BLaER1 treated with 17β-estradiol and CSF1 and Interleukin-3, amounts not matched to agents 10 nM and 100 nM (cell line): ENCODE measurements around the gene OR10AD1.

Experiments
- H3K27ac ChIP-seq, 11 experiments: shearing (Covaris generic); formaldehyde crosslinking; 2 replicates each; pipeline ENCODE4 v1.8.1; 2022
- H3K27me3 ChIP-seq, 11 experiments: shearing (Covaris generic); formaldehyde crosslinking; 2 replicates each; pipeline ENCODE4 v1.8.1; 2022
- H3K36me3 ChIP-seq, 11 experiments: shearing (Covaris generic); formaldehyde crosslinking; 2 replicates each; pipeline ENCODE4 v1.8.1; 2022
- H3K4me1 ChIP-seq, 10 experiments: shearing (Covaris generic); formaldehyde crosslinking; 2 replicates each; pipeline ENCODE4 v1.8.1; 2022
- H3K4me2 ChIP-seq, 11 experiments: shearing (Covaris generic); formaldehyde crosslinking; 2 replicates each; pipeline ENCODE4 v1.8.1; 2022
- H3K4me3 ChIP-seq, 10 experiments: shearing (Covaris generic); formaldehyde crosslinking; 2 replicates each; pipeline ENCODE4 v1.8.1; 2022
- H3K9ac ChIP-seq, 11 experiments: shearing (Covaris generic); formaldehyde crosslinking; 2 replicates each; pipeline ENCODE4 v1.8.1; 2022
- H3K9me3 ChIP-seq, 11 experiments: shearing (Covaris generic); formaldehyde crosslinking; replicated peaks in 1 of 11; 2 replicates each; pipeline ENCODE4 v1.8.1; 2022
- H4K20me1 ChIP-seq, 11 experiments: shearing (Covaris generic); formaldehyde crosslinking; 2 replicates each; pipeline ENCODE4 v1.8.1; 2022
- Cebpa-rat ChIP-seq, 11 experiments: shearing (Covaris generic); IDR thresholded peaks; 2 replicates each; pipeline ENCODE4 v1.8.1; 2022

Gene OR10AD1

DNA sequence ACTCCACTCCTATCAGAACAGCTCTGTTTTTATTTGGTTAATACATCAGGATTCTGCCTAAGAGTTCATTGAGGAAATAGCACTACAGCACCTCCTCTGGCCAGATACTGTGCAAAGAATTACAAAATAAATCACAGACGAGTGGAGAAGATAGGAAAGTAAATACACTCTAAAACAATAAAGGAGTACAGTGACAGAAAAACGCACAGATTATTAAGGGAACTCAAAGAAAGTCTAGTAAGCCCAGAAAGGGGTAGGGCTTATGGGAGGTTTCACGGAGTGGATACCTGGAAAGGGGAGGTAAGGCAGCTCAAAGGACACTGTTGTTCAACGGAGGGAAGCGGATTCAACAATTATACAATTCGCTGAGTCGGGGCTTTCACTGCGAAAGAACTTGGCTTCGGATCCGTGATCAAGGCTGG is 5.5 kb downstream of the OR10AD1 start:
- Histone ChIP-seq H3K27ac (peak overlapping the region; percentile 90 to 98 (median 94)), H3K4me1 (peaks cover 26 to 84% (median 32%) of the 10 kb centered on the region in 10 experiments), H3K4me2 (peak overlapping the region; percentile 83 to 97 (median 90)), H3K27me3 (no peaks in the 10 kb centered on the region), H3K9ac (peak overlapping the region; percentile 85 to 98 (median 91)), H3K4me3 (peak overlapping the region; percentile 66 to 80 (median 68)), H3K9me3 (peaks cover 0 to 13% (median 5%) of the 10 kb centered on the region in 11 experiments; a peak in 11 of 22 replicates), H3K36me3 (peaks cover 0 to 6% (median 0%) of the 10 kb centered on the region in 11 experiments; a peak in 2 of 22 replicates), H4K20me1 (no peaks in the 10 kb centered on the region)
- no peak for TF ChIP-seq Cebpa-rat (IDR thresholded peaks at IDR 0.05)

DNA sequence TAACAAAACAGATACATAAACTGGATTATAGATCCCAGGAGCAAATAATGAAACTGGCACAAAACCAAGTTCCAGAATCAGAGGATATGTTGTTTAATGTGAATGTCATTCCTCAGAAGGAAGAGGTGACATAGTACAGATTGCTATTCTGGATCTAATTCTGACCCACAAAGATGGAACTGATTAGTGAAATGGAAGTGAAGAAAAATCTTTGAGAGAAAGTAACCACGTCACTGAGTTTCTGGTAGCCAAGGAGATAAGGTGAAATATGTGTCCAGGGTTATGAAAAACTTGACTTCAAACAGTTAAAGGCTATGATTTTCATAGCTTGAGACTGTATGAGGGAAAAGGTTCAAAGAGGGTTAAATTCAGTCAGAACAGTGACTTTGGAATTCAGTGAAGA is 8.3 kb downstream of the OR10AD1 start:
- H3K27me3 ChIP-seq = no peaks in the 10 kb centered on the region
- no peak overlapping the region for H3K9ac ChIP-seq
- peak overlapping the region in 1 of 11 experiments; percentile 85; a peak in 2 of 22 replicates for H3K4me2 ChIP-seq
- H3K27ac ChIP-seq = no peak overlapping the region
- no peak overlapping the region for H3K4me3 ChIP-seq
- H3K4me1 ChIP-seq = peaks cover 23 to 80% (median 27%) of the 10 kb centered on the region in 10 experiments
- H3K9me3 ChIP-seq = no peaks in the 10 kb centered on the region
- TF ChIP-seq Cebpa-rat (IDR thresholded peaks at IDR 0.05) = no peak
- H4K20me1 ChIP-seq = no peaks in the 10 kb centered on the region
- no peaks in the 10 kb centered on the region for H3K36me3 ChIP-seq

- H3K4me1 ChIP-seq = peaks cover 11 to 71% (median 16%) of the 10 kb centered on the region in 10 experiments
- H3K27ac ChIP-seq = 0 out of 22 replicates have a peak overlapping the region, but pooled peaks of 1 of the 11 experiments have one; percentile 9
- no peak for TF ChIP-seq Cebpa-rat (IDR thresholded peaks at IDR 0.05)
- no peaks in the 10 kb centered on the region for H3K27me3 ChIP-seq
- no peaks in the 10 kb centered on the region for H3K9me3 ChIP-seq
- no peaks in the 10 kb centered on the region for H4K20me1 ChIP-seq
- H3K4me2 ChIP-seq = peak overlapping the region in 3 of 11 experiments; percentile 31 to 85 (median 42); a peak in 5 of 22 replicates
- H3K9ac ChIP-seq = no peak overlapping the region
- no peak overlapping the region for H3K4me3 ChIP-seq
- no peaks in the 10 kb centered on the region for H3K36me3 ChIP-seq
These were observed 9.5 kb downstream of the OR10AD1 start for GRCh38 chr12:48193623-48194022.

- Histone ChIP-seq H3K27ac (no peak overlapping the region), H3K4me1 (peaks cover 9 to 70% (median 13%) of the 10 kb centered on the region in 10 experiments), H3K4me3 (no peak overlapping the region), H3K9me3 (no peaks in the 10 kb centered on the region), H3K4me2 (peak overlapping the region in 3 of 11 experiments; percentile 31 to 85 (median 42); a peak in 6 of 22 replicates), H3K27me3 (no peaks in the 10 kb centered on the region), H3K9ac (no peak overlapping the region), H3K36me3 (no peaks in the 10 kb centered on the region), H4K20me1 (no peaks in the 10 kb centered on the region)
- no peak for TF ChIP-seq Cebpa-rat (IDR thresholded peaks at IDR 0.05)
These were observed 10.2 kb downstream of the OR10AD1 start for GRCh38 chr12:48192861-48193260.

DNA sequence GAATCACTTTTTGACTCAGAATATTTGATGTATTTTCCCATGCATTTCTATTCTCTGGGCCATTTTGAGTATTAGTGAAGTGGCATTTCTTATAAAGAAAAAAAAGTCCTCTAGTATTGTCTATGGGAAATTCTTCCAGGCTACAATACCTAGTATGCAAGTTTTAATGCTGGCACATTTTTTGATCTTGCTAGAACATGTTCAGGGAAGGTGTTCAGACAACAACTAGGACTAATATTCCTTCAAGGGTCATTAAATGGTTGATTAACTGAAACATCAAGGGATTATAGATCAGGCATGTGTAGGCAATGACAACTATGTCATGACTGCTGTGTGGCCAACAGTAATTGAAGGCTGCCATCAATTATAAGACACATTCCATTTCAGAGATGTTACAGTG is 12.0 kb downstream of the OR10AD1 start:
- Histone ChIP-seq H3K4me3 (no peak overlapping the region), H3K9me3 (no peaks in the 10 kb centered on the region), H3K4me1 (peaks cover 5 to 61% (median 12%) of the 10 kb centered on the region in 10 experiments), H4K20me1 (no peaks in the 10 kb centered on the region), H3K9ac (no peak overlapping the region), H3K27me3 (peaks cover 0 to 1% (median 0%) of the 10 kb centered on the region in 11 experiments; a peak in 3 of 22 replicates), H3K4me2 (no peak overlapping the region), H3K36me3 (no peaks in the 10 kb centered on the region), H3K27ac (no peak overlapping the region)
- TF ChIP-seq Cebpa-rat (IDR thresholded peaks at IDR 0.05) = no peak

- peaks cover 20 to 61% (median 28%) of the 10 kb centered on the region in 10 experiments for H3K4me1 ChIP-seq
- peak overlapping the region in 2 of 11 experiments; percentile 2 to 21; a peak in 1 of 22 replicates for H3K4me2 ChIP-seq
- peaks cover 14 to 17% (median 15%) of the 10 kb centered on the region in 11 experiments for H3K27me3 ChIP-seq
- no peaks in the 10 kb centered on the region for H3K9me3 ChIP-seq
- peaks cover 0 to 9% (median 0%) of the 10 kb centered on the region in 11 experiments; a peak in 2 of 22 replicates for H4K20me1 ChIP-seq
- H3K9ac ChIP-seq = no peak overlapping the region
- H3K4me3 ChIP-seq = no peak overlapping the region
- TF ChIP-seq Cebpa-rat (IDR thresholded peaks at IDR 0.05) = no peak
- no peaks in the 10 kb centered on the region for H3K36me3 ChIP-seq
- H3K27ac ChIP-seq = no peak overlapping the region
These were observed 13.6 kb downstream of the OR10AD1 start for GRCh38 chr12:48189331-48190125.

- H3K27ac ChIP-seq = no peak overlapping the region
- H4K20me1 ChIP-seq = peaks cover 0 to 13% (median 0%) of the 10 kb centered on the region in 11 experiments; a peak in 3 of 22 replicates
- no peak overlapping the region for H3K4me3 ChIP-seq
- H3K9ac ChIP-seq = no peak overlapping the region
- no peaks in the 10 kb centered on the region for H3K36me3 ChIP-seq
- H3K4me2 ChIP-seq = 0 out of 22 replicates have a peak overlapping the region, but pooled peaks of 2 of the 11 experiments have one; percentile 11 to 18
- H3K9me3 ChIP-seq = no peaks in the 10 kb centered on the region
- H3K27me3 ChIP-seq = peaks cover 25 to 31% (median 29%) of the 10 kb centered on the region in 11 experiments
- no peak for TF ChIP-seq Cebpa-rat (IDR thresholded peaks at IDR 0.05)
- peaks cover 25 to 52% (median 30%) of the 10 kb centered on the region in 10 experiments for H3K4me1 ChIP-seq
These were observed 15.0 kb downstream of the OR10AD1 start for GRCh38 chr12:48187916-48188695.

DNA sequence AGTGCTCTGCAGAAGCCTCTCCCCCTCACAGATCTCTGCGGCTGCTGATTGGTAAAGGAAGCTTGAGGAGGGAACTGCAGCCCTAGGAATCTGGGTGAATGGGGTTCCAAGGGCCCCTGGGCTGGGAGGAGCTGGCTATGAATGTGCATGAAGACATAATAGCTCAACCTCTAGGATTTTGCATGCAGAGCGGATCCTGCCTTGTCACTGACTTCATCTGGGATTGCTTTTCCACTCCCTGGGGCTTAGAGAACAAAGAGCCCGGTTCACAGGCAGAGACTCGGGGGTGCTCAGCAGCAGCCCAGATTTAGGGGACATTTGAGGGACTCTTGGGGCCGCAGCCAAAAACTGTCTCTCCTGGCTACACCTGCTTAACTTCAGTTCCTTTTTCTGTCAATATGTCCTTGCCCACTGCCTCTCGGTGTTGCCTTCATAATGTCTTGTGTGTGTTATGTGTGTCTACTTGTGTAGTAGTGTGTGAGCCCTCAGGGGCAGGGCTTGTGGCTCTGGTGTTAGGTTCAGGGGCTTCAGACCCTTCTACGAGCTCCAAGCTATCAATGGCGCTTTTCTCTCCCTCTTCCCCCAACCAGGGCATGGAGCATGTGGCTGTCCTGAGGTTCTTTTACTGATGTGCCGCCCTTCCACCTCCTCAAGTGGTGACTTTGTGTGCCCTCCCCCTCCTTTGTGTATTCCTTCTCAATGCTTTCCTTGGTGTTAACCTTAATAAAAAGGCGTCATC is 17.7 kb downstream of the OR10AD1 start:
- Histone ChIP-seq H3K4me2 (peak overlapping the region; percentile 31 to 98 (median 90); a peak in 20 of 22 replicates), H3K36me3 (no peaks in the 10 kb centered on the region), H4K20me1 (peaks cover 0 to 13% (median 0%) of the 10 kb centered on the region in 11 experiments; a peak in 3 of 22 replicates), H3K27me3 (peaks cover 25 to 41% (median 32%) of the 10 kb centered on the region in 11 experiments), H3K27ac (no peak overlapping the region), H3K4me1 (peaks cover 34 to 51% (median 39%) of the 10 kb centered on the region in 10 experiments), H3K9ac (no peak overlapping the region), H3K4me3 (peak overlapping the region in 2 of 10 experiments; percentile 65 to 72; a peak in 3 of 20 replicates), H3K9me3 (no peaks in the 10 kb centered on the region)
- no peak for TF ChIP-seq Cebpa-rat (IDR thresholded peaks at IDR 0.05)
